Measurements from ENCODE around the gene LDB2.

The LDB2 gene

GRCh38 chr4:16858275-16858752 lies 40.1 kb downstream of the LDB2 start:
- Histone ChIP-seq H3K36me3 (ENCODE audit: insufficient read depth, low read length) (no peaks in the 10 kb centered on the region), H4K20me1 (ENCODE audit: insufficient read depth, low read length) (no peaks in the 10 kb centered on the region), H3K27me3 (ENCODE audit: insufficient read depth, low read length) (no peaks in the 10 kb centered on the region), H2AFZ (ENCODE audit: low read length) (no peak overlapping the region), H3K79me2 (ENCODE audit: insufficient read depth, low read length) (no peaks in the 10 kb centered on the region), H3F3A (ENCODE audit: insufficient read depth, low read length) (no peaks in the 10 kb centered on the region), H3K4me3 (ENCODE audit: low read depth, low read length, poor library complexity, severe bottlenecking) (no peak overlapping the region), H3K9me3 (ENCODE audit: low read length) (no peaks in the 10 kb centered on the region), H3K9me2 (ENCODE audit: low read depth, low read length) (no peaks in the 10 kb centered on the region), H3K4me2 (ENCODE audit: low read length) (no peak overlapping the region), H3K4me1 (ENCODE audit: insufficient read depth, low read length, severe bottlenecking) (no peaks in the 10 kb centered on the region), H3K27ac (ENCODE audit: low read depth, low read length, poor library complexity, severe bottlenecking) (no peak overlapping the region), H3K9ac (ENCODE audit: low read length) (no peak overlapping the region)
- TF ChIP-seq EZH2 (IDR thresholded peaks at IDR 0.05; ENCODE audit: borderline replicate concordance, low read length): no peak
- TF ChIP-seq, protein P1, sequence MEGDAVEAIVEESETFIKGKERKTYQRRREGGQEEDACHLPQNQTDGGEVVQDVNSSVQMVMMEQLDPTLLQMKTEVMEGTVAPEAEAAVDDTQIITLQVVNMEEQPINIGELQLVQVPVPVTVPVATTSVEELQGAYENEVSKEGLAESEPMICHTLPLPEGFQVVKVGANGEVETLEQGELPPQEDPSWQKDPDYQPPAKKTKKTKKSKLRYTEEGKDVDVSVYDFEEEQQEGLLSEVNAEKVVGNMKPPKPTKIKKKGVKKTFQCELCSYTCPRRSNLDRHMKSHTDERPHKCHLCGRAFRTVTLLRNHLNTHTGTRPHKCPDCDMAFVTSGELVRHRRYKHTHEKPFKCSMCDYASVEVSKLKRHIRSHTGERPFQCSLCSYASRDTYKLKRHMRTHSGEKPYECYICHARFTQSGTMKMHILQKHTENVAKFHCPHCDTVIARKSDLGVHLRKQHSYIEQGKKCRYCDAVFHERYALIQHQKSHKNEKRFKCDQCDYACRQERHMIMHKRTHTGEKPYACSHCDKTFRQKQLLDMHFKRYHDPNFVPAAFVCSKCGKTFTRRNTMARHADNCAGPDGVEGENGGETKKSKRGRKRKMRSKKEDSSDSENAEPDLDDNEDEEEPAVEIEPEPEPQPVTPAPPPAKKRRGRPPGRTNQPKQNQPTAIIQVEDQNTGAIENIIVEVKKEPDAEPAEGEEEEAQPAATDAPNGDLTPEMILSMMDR (IDR thresholded peaks at IDR 0.05; ENCODE audit: low read length): no peak

DNA sequence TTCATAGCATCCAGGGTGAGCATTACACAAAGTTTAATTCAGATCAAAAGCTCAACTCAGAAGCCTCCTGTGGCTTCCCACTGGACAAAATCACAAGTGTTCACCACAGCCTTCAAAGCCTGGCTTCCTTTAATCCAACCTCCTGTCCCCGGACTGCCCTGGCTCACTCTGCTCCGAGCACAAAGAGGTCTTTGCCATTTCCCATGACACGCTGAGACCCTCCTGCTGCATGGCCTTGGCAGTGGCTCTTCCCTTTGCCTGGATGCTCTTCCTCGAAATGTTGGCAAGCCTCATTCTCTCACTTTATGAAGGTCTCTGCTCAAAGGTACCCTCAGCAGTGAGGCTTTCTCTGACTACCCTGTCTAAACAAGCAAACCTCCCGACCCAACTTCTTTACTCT lies 41.0 kb downstream of the LDB2 start:
- H3K27ac ChIP-seq (ENCODE audit: low read depth, low read length, poor library complexity, severe bottlenecking): no peak overlapping the region
- TF ChIP-seq, protein P1 (IDR thresholded peaks at IDR 0.05; ENCODE audit: low read length): no peak
- no peak for TF ChIP-seq EZH2 (IDR thresholded peaks at IDR 0.05; ENCODE audit: borderline replicate concordance, low read length)

GRCh38 chr4:16853640-16854039 lies 44.8 kb downstream of the LDB2 start:
- no peak overlapping the region for H3K4me3 ChIP-seq (ENCODE audit: low read depth, low read length, poor library complexity, severe bottlenecking)
- H2AFZ ChIP-seq (ENCODE audit: low read length): no peak overlapping the region
- no peaks in the 10 kb centered on the region for H3K36me3 ChIP-seq (ENCODE audit: insufficient read depth, low read length)
- no peaks in the 10 kb centered on the region for H3K9me2 ChIP-seq (ENCODE audit: low read depth, low read length)
- H3K27me3 ChIP-seq (ENCODE audit: insufficient read depth, low read length): no peaks in the 10 kb centered on the region
- H3K27ac ChIP-seq (ENCODE audit: low read depth, low read length, poor library complexity, severe bottlenecking): no peak overlapping the region
- no peaks in the 10 kb centered on the region for H4K20me1 ChIP-seq (ENCODE audit: insufficient read depth, low read length)
- no peak overlapping the region for H3K4me2 ChIP-seq (ENCODE audit: low read length)
- no peak overlapping the region for H3K9ac ChIP-seq (ENCODE audit: low read length)
- no peaks in the 10 kb centered on the region for H3K79me2 ChIP-seq (ENCODE audit: insufficient read depth, low read length)
- no peaks in the 10 kb centered on the region for H3K4me1 ChIP-seq (ENCODE audit: insufficient read depth, low read length, severe bottlenecking)
- H3F3A ChIP-seq (ENCODE audit: insufficient read depth, low read length): no peaks in the 10 kb centered on the region
- H3K9me3 ChIP-seq (ENCODE audit: low read length): no peaks in the 10 kb centered on the region
- no peak for TF ChIP-seq EZH2 (IDR thresholded peaks at IDR 0.05; ENCODE audit: borderline replicate concordance, low read length)
- TF ChIP-seq, protein P1 (IDR thresholded peaks at IDR 0.05; ENCODE audit: low read length): no peak

More for the DNA sequence above, 41.0 kb downstream of the LDB2 start:
- no peaks in the 10 kb centered on the region for H3K9me2 ChIP-seq (ENCODE audit: low read depth, low read length)
- no peaks in the 10 kb centered on the region for H3K4me1 ChIP-seq (ENCODE audit: insufficient read depth, low read length, severe bottlenecking)
- H3K36me3 ChIP-seq (ENCODE audit: insufficient read depth, low read length): no peaks in the 10 kb centered on the region
- H3K9ac ChIP-seq (ENCODE audit: low read length): no peak overlapping the region
- no peaks in the 10 kb centered on the region for H4K20me1 ChIP-seq (ENCODE audit: insufficient read depth, low read length)
- no peaks in the 10 kb centered on the region for H3K27me3 ChIP-seq (ENCODE audit: insufficient read depth, low read length)
- no peaks in the 10 kb centered on the region for H3K79me2 ChIP-seq (ENCODE audit: insufficient read depth, low read length)
- H3F3A ChIP-seq (ENCODE audit: insufficient read depth, low read length): no peaks in the 10 kb centered on the region
- H3K4me3 ChIP-seq (ENCODE audit: low read depth, low read length, poor library complexity, severe bottlenecking): no peak overlapping the region
- H3K9me3 ChIP-seq (ENCODE audit: low read length): no peaks in the 10 kb centered on the region
- H2AFZ ChIP-seq (ENCODE audit: low read length): no peak overlapping the region
- H3K4me2 ChIP-seq (ENCODE audit: low read length): no peak overlapping the region

All from OCI-LY1 (cell line).